Left ventricle myocardium superior (tissue), 1 donor: ENCODE measurements around the gene NKD2. TPM values are rescaled to one million over a fixed set of nuclear protein-coding genes. Genes with fewer than 3 reads are reported as not detected.
A peak's percentile ranks its signal among the peaks of the same experiment; 100 is the strongest.
"Not testable (repeated sequence)": the region's sequence is repeated elsewhere in the genome, so short reads cannot be mapped to it uniquely, and the experiment has no call there.

Source experiments
- ATAC-seq: fragments of 200-7000 bp; cut with Tn5 transposase; one replicate; pipeline ENCODE4 v1.9.1; 2020; ENCODE audit warnings: mild to moderate bottlenecking, moderate library complexity
- DNase-seq: peaks from one replicate; pipeline ENCODE4 v3.0.0-alpha.2; 2020
- intact Hi-C: fragments of 100-400 bp; cut with micrococcal nuclease; formaldehyde crosslinking; loops from one replicate; pipeline ENCODE4 v1.11.0; 2022
- total RNA-seq: library from RNA; stranded (reverse); fragmentation: NEBNext Ultra II Directional; extraction: Animal tissue kit (Norgen Biotek cat#: 25700); gene quantifications from one replicate; pipeline ENCODE4 v1.2.1, GENCODE V29; 2021
- donor health status: DM: no; HTN: yes; CAD: no; lungs with severe emphysema.

The NKD2 gene
- total RNA-seq, 1 donor from 2014 or later, result 3.4 TPM

GRCh38 chr5:1020452-1020961 is 11.9 kb downstream of the NKD2 start:
- no peak for ATAC-seq
- peak; percentile 20 for DNase-seq
- intact Hi-C loops, result no loop called here

GRCh38 chr5:1021136-1021968 is 12.8 kb downstream of the NKD2 start:
- intact Hi-C loops, result no loop called here
- ATAC-seq (no peak), DNase-seq (peak; percentile 26)

GRCh38 chr5:1021969-1022336 is 13.4 kb downstream of the NKD2 start:
- intact Hi-C loops, ATAC-seq, DNase-seq: not testable (repeated sequence)

- ATAC-seq, result peak; percentile 44
- intact Hi-C loops, result no loop called here
- DNase-seq, result peak; percentile 36
Measured at GRCh38 chr5:1026700-1027621, 18.4 kb downstream of the NKD2 start.

GRCh38 chr5:1027631-1028441 is 19.2 kb downstream of the NKD2 start:
- no peak for ATAC-seq
- intact Hi-C loops, result no loop called here
- peak; percentile 24 for DNase-seq

- ATAC-seq (no peak), DNase-seq (peak; percentile 26)
- intact Hi-C loops, result no loop called here
Measured at GRCh38 chr5:1028481-1029281, 20.1 kb downstream of the NKD2 start.

- DNase-seq (no peak), ATAC-seq (no peak)
- intact Hi-C loops, result no loop called here
Measured at GRCh38 chr5:1029282-1029944, 20.8 kb downstream of the NKD2 start.

- no peak for DNase-seq
- ATAC-seq, result no peak
- intact Hi-C loops, result no loop called here
Measured at GRCh38 chr5:1029945-1030625, 21.5 kb downstream of the NKD2 start.

GRCh38 chr5:1030801-1031271 is 22.2 kb downstream of the NKD2 start:
- peak; percentile 25 for DNase-seq
- ATAC-seq, result no peak
- intact Hi-C loops, result no loop called here

- DNase-seq (no peak), ATAC-seq (no peak)
- intact Hi-C loops, result no loop called here
Measured at GRCh38 chr5:1031306-1031959, 22.8 kb downstream of the NKD2 start.

GRCh38 chr5:1032011-1032410 is 23.4 kb downstream of the NKD2 start:
- no peak for ATAC-seq
- no peak for DNase-seq
- intact Hi-C loops, result no loop called here

- ATAC-seq, result no peak
- no peak for DNase-seq
- intact Hi-C loops, result no loop called here
Measured at GRCh38 chr5:1032551-1033027, 24.0 kb downstream of the NKD2 start.

GRCh38 chr5:1033178-1033577 is 24.6 kb downstream of the NKD2 start:
- DNase-seq, result peak; percentile 21
- intact Hi-C loops, result no loop called here
- ATAC-seq, result no peak

GRCh38 chr5:1033606-1034420 is 25.2 kb downstream of the NKD2 start:
- DNase-seq (no peak), ATAC-seq (no peak)
- intact Hi-C loops, result no loop called here

- intact Hi-C loops, result no loop called here
- DNase-seq (peak; percentile 26), ATAC-seq (no peak)
Measured at GRCh38 chr5:1034421-1034905, 25.9 kb downstream of the NKD2 start.

GRCh38 chr5:1034986-1035385 is 26.4 kb downstream of the NKD2 start:
- no peak for DNase-seq
- ATAC-seq, result no peak
- intact Hi-C loops, result no loop called here
